SU-DHL-6 (cell line): ENCODE data around the gene PEX10.
A peak's percentile ranks its signal among the peaks of the same experiment; 100 is the strongest.

Source experiments
- H2AFZ ChIP-seq: fragments of 200-600 bp; sonication (generic); 2 replicates; pipeline ENCODE4 v1.6.1; 2014; ENCODE audit warnings: low read depth, mild to moderate bottlenecking, moderate library complexity, mixed read lengths, antibody characterized with exemption, low read length; ENCODE audit not compliant: severe bottlenecking
- H3F3A ChIP-seq: fragments of 200-600 bp; shearing (Covaris generic); 2 replicates; pipeline ENCODE4 v1.6.0; 2016; ENCODE audit warnings: antibody characterized with exemption, mild to moderate bottlenecking; ENCODE audit not compliant: insufficient read depth
- H3K27ac ChIP-seq: fragments of 200-600 bp; sonication (generic); 2 replicates; pipeline ENCODE4 v1.5.1; 2016; ENCODE audit warnings: low read depth, mild to moderate bottlenecking, low read length, moderate library complexity, mixed read lengths
- H3K27me3 ChIP-seq: fragments of 200-600 bp; sonication (generic), shearing (Covaris generic); 2 replicates; pipeline ENCODE4 v1.6.0; 2014; ENCODE audit warnings: mild to moderate bottlenecking, low read length
- H3K36me3 ChIP-seq: fragments of 200-600 bp; sonication (generic); 2 replicates; pipeline ENCODE4 v1.6.1; 2014; ENCODE audit warnings: mild to moderate bottlenecking, low read length, mixed read lengths
- H3K4me2 ChIP-seq: fragments of 300-600, 200-600 bp; shearing (Covaris generic), sonication (generic); 2 replicates; pipeline ENCODE4 v1.6.0; 2014; ENCODE audit warnings: low read length, low read depth, mild to moderate bottlenecking; ENCODE audit not compliant: poor library complexity, severe bottlenecking
- H3K4me3 ChIP-seq: fragments of 200-600 bp; sonication (generic); 2 replicates; pipeline ENCODE4 v1.5.1; 2014; ENCODE audit warnings: antibody characterized with exemption, low read length, mild to moderate bottlenecking, mixed read lengths; ENCODE audit not compliant: insufficient read depth, poor library complexity, severe bottlenecking
- H3K79me2 ChIP-seq: fragments of 200-600 bp; sonication (generic); 2 replicates; pipeline ENCODE4 v1.6.1; 2014; ENCODE audit warnings: mild to moderate bottlenecking, low read length, moderate library complexity; ENCODE audit not compliant: insufficient read depth
- H3K9ac ChIP-seq: fragments of 200-600 bp; sonication (generic); 2 replicates; pipeline ENCODE4 v1.7.0; 2014; ENCODE audit warnings: mild to moderate bottlenecking, low read length
- H3K9me2 ChIP-seq: fragments of 200-600 bp; sonication (generic); replicated peaks from 2 replicates; pipeline ENCODE4 v1.6.1; 2014; ENCODE audit warnings: low read length; ENCODE audit not compliant: insufficient read depth
- H3K9me3 ChIP-seq: fragments of 200-600 bp; sonication (generic); 2 replicates; pipeline ENCODE4 v1.6.1; 2014; ENCODE audit warnings: low read length, mixed read lengths; ENCODE audit not compliant: insufficient read depth
- H4K20me1 ChIP-seq: fragments of 200-600 bp; sonication (generic); 2 replicates; pipeline ENCODE4 v1.6.1; 2014; ENCODE audit warnings: low read depth, mild to moderate bottlenecking, antibody characterized with exemption, low read length, moderate library complexity, mixed read lengths
- EZH2phosphoT487 ChIP-seq: fragments of 200-600 bp; sonication (generic), shearing (Covaris generic); conservative IDR thresholded peaks from 2 replicates; pipeline ENCODE4 v1.6.1; 2018; ENCODE audit warnings: mild to moderate bottlenecking, antibody characterized with exemption, low read length, moderate library complexity, mixed read lengths
- TF ChIP-seq, protein P1 (sequence below): fragments of 200-600 bp; sonication (generic); IDR thresholded peaks from one replicate; pipeline ENCODE4 v1.5.1; 2017; ENCODE audit warnings: antibody characterized with exemption, mild to moderate bottlenecking, low read length, moderate library complexity; ENCODE audit not compliant: insufficient read depth, poor library complexity, severe bottlenecking

Gene PEX10

DNA sequence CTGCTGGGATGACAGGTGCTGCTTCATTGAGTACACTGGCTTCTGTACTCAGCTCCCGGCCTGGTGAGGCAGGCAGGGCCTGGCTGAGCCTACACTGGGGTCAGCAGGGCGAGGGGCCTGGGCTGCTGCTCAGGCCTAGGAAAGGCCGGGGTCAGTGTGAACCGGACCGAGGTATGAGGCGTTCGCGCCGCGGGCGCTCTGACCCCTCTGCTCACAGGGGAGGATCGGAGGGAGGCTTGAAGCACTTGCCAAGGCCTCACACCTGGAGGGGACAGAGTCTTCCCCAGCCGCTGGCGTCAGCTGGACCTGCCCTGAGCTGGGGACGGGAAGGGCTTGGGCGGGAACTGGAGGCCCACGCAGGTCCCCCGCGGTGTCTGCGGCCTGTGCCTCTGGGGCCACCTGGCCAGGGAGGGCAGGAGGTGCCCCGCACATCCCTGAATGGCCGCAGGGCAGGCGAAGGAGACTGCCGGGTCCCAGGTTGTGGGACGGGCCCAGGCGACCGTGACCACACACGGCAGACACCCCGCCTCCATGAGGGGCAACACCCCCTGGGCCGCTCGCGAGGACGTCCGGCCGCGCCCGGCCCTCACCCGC lies 466 bp downstream of the PEX10 start:
- Histone ChIP-seq H3K27me3 (no peaks in the 10 kb centered on the region), H2AFZ (peak overlapping the region; percentile 41), H3K9me2 (no peaks in the 10 kb centered on the region), H4K20me1 (no peaks in the 10 kb centered on the region), H3K79me2 (no peaks in the 10 kb centered on the region), H3K4me3 (peak overlapping the region; percentile 67), H3K27ac (no peak overlapping the region), H3K9me3 (no peaks in the 10 kb centered on the region), H3F3A (no peaks in the 10 kb centered on the region), H3K36me3 (no peaks in the 10 kb centered on the region), H3K9ac (peak overlapping the region; percentile 79), H3K4me2 (peak overlapping the region; percentile 64)
- no peak for TF ChIP-seq EZH2phosphoT487
- TF ChIP-seq, protein P1, sequence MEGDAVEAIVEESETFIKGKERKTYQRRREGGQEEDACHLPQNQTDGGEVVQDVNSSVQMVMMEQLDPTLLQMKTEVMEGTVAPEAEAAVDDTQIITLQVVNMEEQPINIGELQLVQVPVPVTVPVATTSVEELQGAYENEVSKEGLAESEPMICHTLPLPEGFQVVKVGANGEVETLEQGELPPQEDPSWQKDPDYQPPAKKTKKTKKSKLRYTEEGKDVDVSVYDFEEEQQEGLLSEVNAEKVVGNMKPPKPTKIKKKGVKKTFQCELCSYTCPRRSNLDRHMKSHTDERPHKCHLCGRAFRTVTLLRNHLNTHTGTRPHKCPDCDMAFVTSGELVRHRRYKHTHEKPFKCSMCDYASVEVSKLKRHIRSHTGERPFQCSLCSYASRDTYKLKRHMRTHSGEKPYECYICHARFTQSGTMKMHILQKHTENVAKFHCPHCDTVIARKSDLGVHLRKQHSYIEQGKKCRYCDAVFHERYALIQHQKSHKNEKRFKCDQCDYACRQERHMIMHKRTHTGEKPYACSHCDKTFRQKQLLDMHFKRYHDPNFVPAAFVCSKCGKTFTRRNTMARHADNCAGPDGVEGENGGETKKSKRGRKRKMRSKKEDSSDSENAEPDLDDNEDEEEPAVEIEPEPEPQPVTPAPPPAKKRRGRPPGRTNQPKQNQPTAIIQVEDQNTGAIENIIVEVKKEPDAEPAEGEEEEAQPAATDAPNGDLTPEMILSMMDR = no peak

DNA sequence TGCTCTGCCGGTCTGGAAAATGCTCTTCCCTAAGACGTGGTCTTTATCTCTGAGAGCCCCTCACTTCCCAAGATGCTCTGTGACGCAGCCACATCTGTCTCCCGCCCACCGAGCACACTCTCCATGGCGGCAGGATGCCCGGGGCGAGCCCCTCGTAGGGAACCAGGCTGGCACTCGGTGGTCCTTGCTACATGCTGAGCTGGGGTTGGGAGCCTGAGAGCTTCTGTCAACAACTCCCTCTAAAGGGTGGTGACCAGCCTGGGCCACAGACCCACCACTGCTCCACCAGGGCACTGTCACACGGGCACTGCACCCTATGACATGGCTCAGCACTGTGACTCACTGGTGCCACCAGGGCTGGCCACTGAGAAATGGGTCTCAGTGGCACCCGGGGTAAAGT lies 2.6 kb downstream of the PEX10 start:
- Histone ChIP-seq H3K27ac (no peak overlapping the region), H3K4me3 (no peak overlapping the region), H4K20me1 (no peaks in the 10 kb centered on the region), H3K9me2 (no peaks in the 10 kb centered on the region), H3K4me2 (no peak overlapping the region), H3K9ac (no peak overlapping the region), H3F3A (no peaks in the 10 kb centered on the region), H2AFZ (no peak overlapping the region), H3K79me2 (no peaks in the 10 kb centered on the region), H3K9me3 (no peaks in the 10 kb centered on the region), H3K27me3 (no peaks in the 10 kb centered on the region), H3K36me3 (no peaks in the 10 kb centered on the region)
- no peak for TF ChIP-seq EZH2phosphoT487
- TF ChIP-seq, protein P1 = no peak

DNA sequence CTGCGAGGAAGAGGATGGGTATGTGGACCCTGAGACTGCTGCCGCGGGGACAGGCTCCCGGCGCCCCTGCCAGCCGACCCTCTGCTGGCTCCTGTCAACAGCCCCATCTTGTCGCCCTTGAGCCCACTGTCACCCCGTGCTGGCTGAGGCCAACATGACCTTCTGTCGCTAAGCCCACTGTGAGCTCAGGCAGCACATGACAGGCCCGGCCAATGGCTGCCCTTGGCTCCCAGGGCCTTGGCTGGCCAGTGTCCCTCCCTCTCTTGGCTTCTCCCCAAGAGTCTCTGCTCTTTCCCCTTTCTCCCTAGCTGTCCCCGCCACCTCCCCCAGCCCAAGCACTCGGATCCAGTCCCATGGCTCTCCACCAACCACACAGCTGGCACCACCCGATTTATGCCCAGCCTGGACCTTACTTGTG lies 3.5 kb downstream of the PEX10 start:
- Histone ChIP-seq H3K4me3 (no peak overlapping the region), H4K20me1 (no peaks in the 10 kb centered on the region), H3K9me3 (no peaks in the 10 kb centered on the region), H3K36me3 (no peaks in the 10 kb centered on the region), H3K4me2 (no peak overlapping the region), H3K9ac (no peak overlapping the region), H2AFZ (no peak overlapping the region), H3K9me2 (no peaks in the 10 kb centered on the region), H3K27ac (no peak overlapping the region), H3K79me2 (no peaks in the 10 kb centered on the region), H3F3A (no peaks in the 10 kb centered on the region), H3K27me3 (no peaks in the 10 kb centered on the region)
- no peak for TF ChIP-seq EZH2phosphoT487
- TF ChIP-seq, protein P1 = no peak
